GM18508 (cell line): Measurements from ENCODE around the gene TUBA1C.
"Not testable (repeated sequence)": the region's sequence is repeated elsewhere in the genome, so short reads cannot be mapped to it uniquely, and the experiment has no call there.

ENCODE experiments used
- ATAC-seq: cut with Tn5 transposase; IDR thresholded peaks from one replicate; pipeline ENCODE4 v1.9.1; 2021; ENCODE audit warnings: moderate number of reproducible peaks; ENCODE audit not compliant: insufficient read depth, unreplicated experiment

TUBA1C gene

GRCh38 chr12:49255456-49255855, 9.4 kb upstream of the TUBA1C start:
- ATAC-seq: not testable (repeated sequence)

GRCh38 chr12:49255857-49256637, 8.8 kb upstream of the TUBA1C start:
- ATAC-seq: no peak

DNA sequence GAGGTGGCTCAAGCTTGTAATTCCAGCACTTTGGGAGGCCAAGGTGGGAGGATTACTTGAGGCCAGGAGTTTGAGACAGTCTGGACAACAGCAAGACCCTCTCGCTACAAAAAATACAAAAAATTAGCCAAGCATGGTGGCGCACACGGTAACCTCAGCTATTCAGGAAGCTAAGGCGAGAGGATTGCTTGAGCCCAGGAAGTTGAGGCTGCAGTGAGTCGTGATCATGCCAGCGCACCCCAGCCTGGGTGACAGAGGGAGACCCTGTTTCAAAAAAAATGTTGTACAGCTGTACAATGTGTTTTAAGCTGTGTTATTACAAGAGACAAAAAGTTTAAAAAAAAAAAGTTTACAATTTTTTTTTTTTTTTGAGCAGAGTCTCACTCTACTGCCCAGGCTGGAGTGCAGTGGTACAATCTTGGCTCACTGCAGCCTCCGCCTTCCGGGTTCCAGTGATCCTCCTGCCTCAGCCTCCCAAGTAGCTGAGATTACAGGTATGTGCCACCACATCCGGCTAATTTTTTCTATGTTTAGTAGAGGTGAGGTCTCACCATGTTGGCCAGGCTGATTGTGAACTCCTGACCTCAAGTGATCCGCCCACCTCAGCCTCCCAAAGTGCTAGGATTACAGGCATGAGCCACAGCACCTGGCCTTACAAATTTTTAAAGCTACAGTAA, 7.2 kb upstream of the TUBA1C start:
- not testable (repeated sequence) for ATAC-seq

GRCh38 chr12:49259452-49259851, 5.4 kb upstream of the TUBA1C start:
- no peak for ATAC-seq

- ATAC-seq: no peak
These were observed 4.7 kb upstream of the TUBA1C start for GRCh38 chr12:49260166-49260565.

DNA sequence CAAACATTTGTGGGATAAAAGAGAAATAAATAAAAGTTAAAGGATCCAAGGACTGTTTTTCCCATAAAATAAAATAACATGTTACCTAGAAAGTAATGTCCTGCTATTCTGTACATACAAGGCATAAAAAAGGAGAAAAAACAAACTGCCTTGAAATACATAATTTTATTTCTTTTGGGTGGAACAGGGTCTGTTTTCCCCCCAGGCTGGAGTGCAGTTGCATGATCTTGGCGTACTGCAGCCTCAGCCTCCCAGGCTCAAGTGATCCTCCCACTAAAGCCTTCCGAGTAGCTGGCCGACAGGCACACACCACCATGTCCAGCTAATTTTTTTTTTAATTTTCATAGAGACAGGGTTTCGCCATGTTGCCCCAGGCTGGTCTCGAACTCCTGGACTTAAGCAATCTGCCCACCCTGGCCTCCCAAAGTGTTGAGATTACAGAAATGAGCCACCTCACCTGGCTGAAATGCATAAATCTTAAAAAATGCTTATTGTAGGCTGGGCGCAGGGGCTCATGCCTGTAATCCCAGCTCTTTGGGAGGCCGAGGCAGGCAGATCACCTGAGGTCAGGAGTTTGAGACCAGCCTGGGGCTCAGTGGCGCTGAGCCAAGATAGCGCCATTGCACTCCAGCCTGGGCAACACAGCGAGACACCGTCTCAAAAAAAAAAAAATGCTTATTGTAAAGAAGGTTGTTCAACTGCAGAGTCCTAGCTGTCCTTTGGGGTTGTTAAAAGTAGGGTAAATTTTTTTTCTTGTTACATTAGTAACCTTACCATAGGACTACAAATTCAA, 4.1 kb upstream of the TUBA1C start:
- no peak for ATAC-seq

GRCh38 chr12:49261721-49262120, 3.2 kb upstream of the TUBA1C start:
- ATAC-seq: no peak

GRCh38 chr12:49263400-49263763, 1.5 kb upstream of the TUBA1C start:
- no peak for ATAC-seq

GRCh38 chr12:49264466-49264872, 413 bp upstream of the TUBA1C start:
- ATAC-seq: no peak

DNA sequence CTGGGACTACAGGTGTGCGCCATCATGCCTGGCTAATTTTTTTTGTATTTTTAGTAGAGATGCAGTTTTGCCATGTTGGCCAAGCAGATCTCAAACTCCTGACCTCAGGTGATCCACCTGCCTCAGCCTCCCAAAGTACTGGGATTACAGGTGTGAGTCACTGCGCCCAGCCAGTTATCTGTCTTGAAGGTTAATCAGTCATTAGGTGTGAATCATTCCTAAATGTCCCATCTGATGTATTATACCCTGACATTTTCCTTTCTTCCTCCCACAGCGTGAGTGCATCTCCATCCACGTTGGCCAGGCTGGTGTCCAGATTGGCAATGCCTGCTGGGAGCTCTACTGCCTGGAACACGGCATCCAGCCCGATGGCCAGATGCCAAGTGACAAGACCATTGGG, 4.3 kb downstream of the TUBA1C start:
- ATAC-seq: not testable (repeated sequence)

DNA sequence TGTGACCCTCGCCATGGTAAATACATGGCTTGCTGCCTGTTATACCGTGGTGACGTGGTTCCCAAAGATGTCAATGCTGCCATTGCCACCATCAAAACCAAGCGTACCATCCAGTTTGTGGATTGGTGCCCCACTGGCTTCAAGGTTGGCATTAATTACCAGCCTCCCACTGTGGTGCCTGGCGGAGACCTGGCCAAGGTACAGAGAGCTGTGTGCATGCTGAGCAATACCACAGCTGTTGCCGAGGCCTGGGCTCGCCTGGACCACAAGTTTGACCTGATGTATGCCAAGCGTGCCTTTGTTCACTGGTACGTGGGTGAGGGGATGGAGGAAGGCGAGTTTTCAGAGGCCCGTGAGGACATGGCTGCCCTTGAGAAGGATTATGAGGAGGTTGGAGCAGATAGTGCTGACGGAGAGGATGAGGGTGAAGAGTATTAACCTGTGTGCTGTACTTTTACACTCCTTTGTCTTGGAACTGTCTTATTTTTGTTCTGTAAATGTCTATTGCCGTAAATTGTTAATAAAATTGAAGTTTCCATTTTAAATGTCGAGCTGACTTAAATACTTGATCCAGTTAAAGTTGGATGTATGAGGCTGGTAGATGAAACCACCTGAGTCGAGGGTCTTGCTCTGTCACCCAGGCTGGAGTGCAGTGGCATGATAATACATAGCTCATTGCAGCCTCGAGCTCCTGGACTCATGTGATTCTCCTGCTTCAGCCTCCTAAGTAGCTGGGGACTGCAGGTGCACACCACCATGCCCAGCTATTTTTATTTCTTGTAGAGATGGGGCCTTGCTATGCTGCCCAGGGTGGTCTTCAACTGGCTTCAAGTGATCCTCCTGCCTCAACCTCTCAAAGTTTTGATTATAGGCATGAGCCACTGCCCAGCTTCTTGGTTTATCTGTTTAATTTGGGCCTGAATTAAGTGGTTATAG, 8.2 kb downstream of the TUBA1C start:
- ATAC-seq: no peak

DNA sequence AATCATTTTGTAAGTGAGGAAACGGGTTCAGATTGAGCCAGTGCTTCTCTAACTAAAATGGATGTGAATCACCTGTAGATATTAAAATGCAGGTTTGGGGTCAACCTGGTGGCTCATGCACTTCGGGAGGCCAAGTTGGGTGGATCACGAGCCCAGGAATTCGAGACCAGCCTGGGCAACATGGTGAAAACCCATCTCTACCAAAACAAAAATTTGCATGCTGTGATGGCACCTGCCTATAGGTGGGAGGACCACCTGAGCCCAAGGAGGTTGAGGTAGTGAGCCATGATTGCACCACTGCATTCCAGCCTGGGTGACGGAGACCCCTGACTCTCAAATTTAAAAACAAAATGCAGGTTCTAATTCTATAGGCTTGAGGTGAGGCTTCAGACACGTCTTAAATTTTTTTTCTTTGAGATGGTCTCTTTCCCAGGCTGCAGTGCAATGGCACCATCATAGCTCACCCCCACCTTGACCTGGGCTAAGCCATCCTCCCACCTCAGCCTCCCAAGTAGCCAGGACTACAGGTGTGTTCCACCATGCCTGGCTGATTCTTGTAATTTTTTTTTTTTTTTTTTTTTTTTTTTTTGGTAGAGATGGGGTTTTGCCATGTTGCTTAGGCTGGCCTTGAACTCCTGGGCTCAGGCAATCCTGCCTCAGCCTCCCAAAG, 9.0 kb downstream of the TUBA1C start:
- no peak for ATAC-seq

GRCh38 chr12:49274396-49275069, 9.7 kb downstream of the TUBA1C start:
- ATAC-seq: no peak

DNA sequence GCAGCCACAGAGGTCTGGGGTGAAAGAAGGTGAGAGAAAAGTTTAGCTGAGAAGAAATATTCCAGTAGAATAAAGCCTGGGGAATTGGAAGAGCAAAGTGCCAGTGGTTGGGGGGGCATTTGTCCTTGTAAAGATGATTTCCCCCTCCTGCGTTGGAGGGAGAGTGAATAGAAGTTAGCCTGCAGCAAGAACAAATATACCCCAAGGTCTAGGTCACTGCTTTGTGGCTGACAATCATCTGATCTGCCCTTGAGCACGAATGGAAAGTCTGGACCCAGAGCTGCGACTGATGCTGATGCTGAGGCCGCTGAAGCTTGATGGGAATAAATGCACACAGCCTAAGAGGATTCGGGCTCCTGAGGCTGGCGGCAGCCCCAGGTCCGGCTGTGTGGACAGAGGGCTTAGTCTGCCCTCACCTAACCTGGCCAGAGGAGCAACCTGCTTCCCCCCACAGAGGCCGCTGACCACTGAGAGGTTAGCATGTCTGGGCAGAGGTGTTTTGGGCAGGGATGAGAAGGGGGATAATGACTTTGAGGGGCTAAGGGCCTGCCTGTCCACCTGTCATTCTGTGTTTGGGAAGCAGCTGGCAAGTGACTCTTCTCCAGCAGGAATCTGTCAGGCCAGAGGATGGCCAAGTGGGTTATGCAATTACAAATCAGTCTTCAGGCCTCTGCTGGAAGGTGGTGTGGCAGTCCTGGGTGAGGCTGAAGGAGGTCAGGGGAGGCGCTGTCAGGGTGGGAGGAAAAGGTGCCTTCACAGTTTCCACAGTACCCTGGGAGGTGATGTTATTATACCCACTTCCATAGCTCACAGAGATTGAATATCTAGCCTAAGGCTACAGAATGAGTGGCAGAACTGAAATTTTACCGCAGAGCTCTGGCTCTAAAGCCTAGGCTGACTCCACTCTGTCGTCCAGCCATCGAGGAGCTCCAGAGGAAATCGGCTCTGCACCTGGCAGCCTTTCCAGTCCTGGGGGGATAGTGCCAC, 11.7 kb downstream of the TUBA1C start:
- ATAC-seq: no peak

DNA sequence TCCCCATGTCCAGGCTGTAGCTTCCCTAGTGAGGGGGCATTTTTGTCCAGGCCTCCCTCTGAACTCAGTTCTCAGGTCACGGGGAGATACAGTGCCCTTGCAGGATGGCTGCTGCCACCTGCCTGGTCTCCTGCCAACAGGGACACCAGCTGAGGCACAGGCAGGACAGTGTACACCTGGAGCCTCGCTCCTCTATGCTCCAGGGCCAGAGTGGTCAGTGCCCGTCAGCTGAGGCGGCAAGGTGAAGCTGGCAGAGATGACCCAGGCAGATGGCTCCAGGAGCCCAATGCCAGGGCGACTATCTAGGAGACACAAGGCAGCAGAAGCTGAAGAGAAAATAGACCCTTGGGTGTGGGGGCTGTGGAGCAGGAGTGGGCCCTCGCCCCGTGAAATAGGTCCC, 12.6 kb downstream of the TUBA1C start:
- no peak for ATAC-seq

DNA sequence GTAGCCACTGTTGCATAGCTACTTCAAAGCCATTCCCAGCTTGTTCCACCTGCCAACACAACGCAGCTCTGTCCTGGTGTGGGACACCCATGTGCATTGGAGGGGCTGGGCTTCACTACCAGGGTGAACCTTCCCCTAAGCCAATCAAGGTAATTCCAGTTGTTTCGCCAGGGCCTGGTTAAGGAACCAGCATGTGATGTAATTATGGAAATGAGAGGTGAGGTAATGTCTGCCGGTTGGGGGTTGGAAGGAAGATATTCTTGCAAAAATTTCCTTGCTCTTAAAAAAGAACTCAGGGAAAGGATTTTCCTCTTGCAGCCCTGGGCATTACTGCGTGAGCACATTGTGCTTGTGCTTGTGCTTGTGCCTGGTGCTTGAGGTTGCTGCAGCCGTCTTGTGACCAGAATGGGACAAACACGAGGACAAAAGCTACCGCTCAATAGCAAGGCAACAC, 14.9 kb downstream of the TUBA1C start:
- ATAC-seq: no peak

GRCh38 chr12:49280545-49280944, 15.7 kb downstream of the TUBA1C start:
- not testable (repeated sequence) for ATAC-seq

- ATAC-seq: no peak
These were observed 17.4 kb downstream of the TUBA1C start for GRCh38 chr12:49282302-49282701.
